Caco-2 (cell line): ENCODE measurements around the gene VPS26A. TPM values are rescaled to one million over a fixed set of nuclear protein-coding genes. Genes with fewer than 3 reads are reported as not detected.

Experiments
- BruUV-seq: library from RNA; stranded (reverse); fragments of 400-500 nt; replicated peaks from 2 replicates; lab custom pipeline; 2021; lab: Mats Ljungman, UMichigan
- CTCF ChIA-PET: fragments of 300-600 bp; sonication (Branson Sonifier 250); formaldehyde crosslinking; loops from one replicate; lab custom pipeline; 2022; ENCODE audit warnings: antibody characterized with exemption; lab: Charles Lee
- POLR2A ChIA-PET: fragments of 300-600 bp; sonication (Branson Sonifier 250); formaldehyde crosslinking; loops from one replicate; lab custom pipeline; 2022; ENCODE audit warnings: antibody characterized with exemption; lab: Charles Lee
- DNase-seq, 2 experiments: peaks; one replicate each; pipeline versions ENCODE4 v3.0.0 to v3.0.0-alpha.2; 2020 to 2022
- H3K27me3 ChIP-seq: replicated peaks from 2 replicates; pipeline ENCODE4 v1.6.0; 2011; ENCODE audit warnings: low read length; ENCODE audit not compliant: control insufficient read depth, insufficient read depth
- H3K36me3 ChIP-seq: 2 replicates; pipeline ENCODE4 v1.5.1; 2011; ENCODE audit warnings: low read length; ENCODE audit not compliant: control insufficient read depth, insufficient read depth
- H3K4me1 ChIP-seq: fragments of 250-450 bp; sonication (Bioruptor Pico); 2 replicates; pipeline ENCODE4 v1.5.1; 2020; ENCODE audit warnings: mild to moderate bottlenecking
- H3K4me3 ChIP-seq: 2 replicates; pipeline ENCODE4 v1.5.1; 2011; ENCODE audit warnings: low read depth, mild to moderate bottlenecking, control low read depth, low read length
- H3K9me3 ChIP-seq: fragments of 250-450 bp; sonication (Bioruptor Pico); 2 replicates; pipeline ENCODE4 v1.5.1; 2020; ENCODE audit warnings: mild to moderate bottlenecking, moderate library complexity
- H3K27ac Mint-ChIP-seq: one replicate; pipeline ENCODE4 v1.8.0; 2022; ENCODE audit warnings: mixed read lengths; ENCODE audit not compliant: unreplicated experiment
- H3K27me3 Mint-ChIP-seq: one replicate; pipeline ENCODE4 v1.8.0; 2022; ENCODE audit warnings: mixed read lengths; ENCODE audit not compliant: insufficient read depth, unreplicated experiment
- H3K36me3 Mint-ChIP-seq: one replicate; pipeline ENCODE4 v1.8.0; 2022; ENCODE audit warnings: mild to moderate bottlenecking, mixed read lengths; ENCODE audit not compliant: insufficient read depth, unreplicated experiment
- H3K4me1 Mint-ChIP-seq: one replicate; pipeline ENCODE4 v1.8.0; 2022; ENCODE audit warnings: low read depth, mixed read lengths; ENCODE audit not compliant: unreplicated experiment
- H3K4me3 Mint-ChIP-seq: one replicate; pipeline ENCODE4 v1.8.0; 2022; ENCODE audit warnings: mild to moderate bottlenecking, moderate library complexity, mixed read lengths; ENCODE audit not compliant: unreplicated experiment
- H3K9me3 Mint-ChIP-seq: one replicate; pipeline ENCODE4 v1.8.0; 2022; ENCODE audit warnings: mixed read lengths; ENCODE audit not compliant: unreplicated experiment
- intact Hi-C: fragments of 100-400 bp; cut with micrococcal nuclease; formaldehyde crosslinking; loops from one replicate; pipeline ENCODE4 v1.10.0; 2022; ENCODE audit not compliant: unreplicated experiment
- total RNA-seq: library from RNA; stranded (reverse); gene quantifications from 2 replicates; pipeline ENCODE4 v1.2.3, GENCODE V29; 2022
- TF ChIP-seq, protein P1 (sequence below), 2 experiments: fragments of 200-600 bp in 1 of 2; IDR thresholded peaks; 1 replicate in 1 of 2; 2 replicates in 1 of 2; pipeline versions ENCODE4 v1.5.1 to v1.8.0; 2011 to 2022; ENCODE audit warnings: antibody characterized with exemption in 1 of 2, control low read depth in 1 of 2, inconsistent platforms in 1 of 2, low read depth in 1 of 2, low read length in 1 of 2, mild to moderate bottlenecking in 1 of 2, moderate library complexity in 1 of 2; ENCODE audit not compliant: insufficient read depth in 1 of 2, severe bottlenecking in 1 of 2, unreplicated experiment in 1 of 2

VPS26A gene
- total RNA-seq, 1 experiment from 2014 or later = 143 TPM

DNA sequence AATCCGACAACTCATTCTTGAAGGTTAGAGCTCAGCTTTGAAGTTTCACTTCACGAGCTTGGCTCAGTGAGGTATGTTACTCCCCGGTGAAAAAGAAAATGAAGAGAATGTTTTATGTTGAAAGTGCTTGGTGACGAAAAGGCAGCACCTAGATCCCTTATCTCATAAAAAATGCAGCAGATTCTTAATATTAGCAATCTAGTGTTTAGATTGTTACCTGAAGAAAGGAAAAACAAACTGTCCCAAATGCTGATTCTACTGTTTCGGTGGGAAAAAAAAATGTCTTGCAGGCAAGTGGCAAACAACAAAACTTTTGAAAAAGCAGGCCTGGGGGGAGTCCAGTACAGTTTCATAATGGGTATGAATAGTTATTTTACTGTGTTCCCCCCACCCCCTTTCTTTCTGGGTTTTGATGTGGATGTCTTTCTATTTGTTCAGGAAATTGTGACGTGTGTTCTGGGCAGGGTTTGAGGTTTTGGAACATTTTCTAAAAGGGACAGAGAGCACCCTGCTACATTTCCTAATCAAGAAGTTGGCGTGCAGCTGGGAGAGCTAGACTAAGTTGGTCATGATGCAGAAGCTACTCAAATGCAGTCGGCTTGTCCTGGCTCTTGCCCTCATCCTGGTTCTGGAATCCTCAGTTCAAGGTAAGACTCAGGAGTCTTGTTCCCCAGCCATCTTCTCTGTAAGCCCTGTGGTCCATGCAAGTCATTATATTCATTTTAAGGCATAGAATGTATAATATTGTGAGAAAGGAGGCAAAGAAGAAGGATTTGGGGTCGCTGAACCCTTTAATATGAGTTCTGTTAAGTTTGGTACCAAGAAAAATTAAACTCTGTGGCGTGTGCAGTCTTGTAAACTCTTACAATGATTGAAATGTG is 36.1 kb upstream of the VPS26A start, which contains the start of gene SRGN:
Gene SRGN (plus strand): TSS at position 514 of the 881 bp plus-strand sequence. CDS start 55 bp downstream, at position 569.
- CTCF ChIA-PET = interaction anchor here (0.6 kb wide), 4 partner anchors 97 to 488 kb away, joined by 3 to 5 read pairs (median 3); no protein-coding TSS in a partner anchor
- H3K4me3 Mint-ChIP-seq = no peak within 1 kb of the TSS
- intact Hi-C loops = no loop called here

DNA sequence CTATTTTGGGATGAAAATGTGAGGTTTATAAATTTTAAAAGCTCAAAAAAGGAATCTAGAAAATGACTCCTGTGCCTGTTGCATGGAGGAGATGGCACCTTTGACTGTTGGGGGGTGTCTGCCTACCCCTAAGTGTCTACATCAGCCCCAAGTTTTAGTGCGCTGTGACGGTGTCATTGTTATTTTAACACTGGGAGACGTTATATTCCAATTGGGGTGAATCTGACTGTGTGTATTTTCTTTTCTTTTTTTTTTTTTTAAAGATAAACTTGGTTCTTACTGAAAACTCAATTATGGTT is 35.6 kb upstream of the VPS26A start:
- Mint-ChIP-seq H3K36me3 (no peaks in the 10 kb centered on the region), H3K27ac (no peak overlapping the region), H3K27me3 (peaks cover 16% of the 10 kb centered on the region), H3K4me3 (no peak overlapping the region), H3K9me3 (no peaks in the 10 kb centered on the region), H3K4me1 (peaks cover 4% of the 10 kb centered on the region)
- TF ChIP-seq, protein P1, sequence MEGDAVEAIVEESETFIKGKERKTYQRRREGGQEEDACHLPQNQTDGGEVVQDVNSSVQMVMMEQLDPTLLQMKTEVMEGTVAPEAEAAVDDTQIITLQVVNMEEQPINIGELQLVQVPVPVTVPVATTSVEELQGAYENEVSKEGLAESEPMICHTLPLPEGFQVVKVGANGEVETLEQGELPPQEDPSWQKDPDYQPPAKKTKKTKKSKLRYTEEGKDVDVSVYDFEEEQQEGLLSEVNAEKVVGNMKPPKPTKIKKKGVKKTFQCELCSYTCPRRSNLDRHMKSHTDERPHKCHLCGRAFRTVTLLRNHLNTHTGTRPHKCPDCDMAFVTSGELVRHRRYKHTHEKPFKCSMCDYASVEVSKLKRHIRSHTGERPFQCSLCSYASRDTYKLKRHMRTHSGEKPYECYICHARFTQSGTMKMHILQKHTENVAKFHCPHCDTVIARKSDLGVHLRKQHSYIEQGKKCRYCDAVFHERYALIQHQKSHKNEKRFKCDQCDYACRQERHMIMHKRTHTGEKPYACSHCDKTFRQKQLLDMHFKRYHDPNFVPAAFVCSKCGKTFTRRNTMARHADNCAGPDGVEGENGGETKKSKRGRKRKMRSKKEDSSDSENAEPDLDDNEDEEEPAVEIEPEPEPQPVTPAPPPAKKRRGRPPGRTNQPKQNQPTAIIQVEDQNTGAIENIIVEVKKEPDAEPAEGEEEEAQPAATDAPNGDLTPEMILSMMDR (IDR thresholded peaks at IDR 0.05; ENCODE audit: insufficient read depth in 1 of 2, low read depth in 1 of 2, low read length in 1 of 2, severe bottlenecking in 1 of 2, unreplicated experiment in 1 of 2) = no peak
- no TSS peak for BruUV-seq
- Histone ChIP-seq H3K27me3 (no peaks in the 10 kb centered on the region; the same call in 1 of the 2 replicates), H3K36me3 (no peaks in the 10 kb centered on the region), H3K9me3 (no peaks in the 10 kb centered on the region), H3K4me3 (no peak overlapping the region), H3K4me1 (no peaks in the 10 kb centered on the region)
- no peak for DNase-seq
- ChIA-PET POLR2A (no interaction called here), CTCF (interaction anchor here (0.6 kb wide), 1 partner anchor 164 kb away, joined by 3 read pairs; no protein-coding TSS in a partner anchor)
- intact Hi-C loops = no loop called here

More for the DNA sequence above, 36.1 kb upstream of the VPS26A start, which contains the start of gene SRGN:
- TF ChIP-seq, protein P1 (IDR thresholded peaks at IDR 0.05; ENCODE audit: insufficient read depth in 1 of 2, low read depth in 1 of 2, low read length in 1 of 2, severe bottlenecking in 1 of 2, unreplicated experiment in 1 of 2) = no peak
- POLR2A ChIA-PET = no interaction called here
- Mint-ChIP-seq H3K27me3 (peaks cover 13% of the 10 kb centered on the region), H3K4me1 (no peaks in the 10 kb centered on the region), H3K9me3 (no peaks in the 10 kb centered on the region), H3K36me3 (no peaks in the 10 kb centered on the region), H3K27ac (no peak within 1 kb of the TSS)
- Histone ChIP-seq H3K4me1 (no peaks in the 10 kb centered on the region), H3K36me3 (no peaks in the 10 kb centered on the region), H3K27me3 (no peaks in the 10 kb centered on the region; the same call in 1 of the 2 replicates), H3K4me3 (no peak within 1 kb of the TSS), H3K9me3 (no peaks in the 10 kb centered on the region)
- no peak for DNase-seq
- no TSS peak for BruUV-seq

DNA sequence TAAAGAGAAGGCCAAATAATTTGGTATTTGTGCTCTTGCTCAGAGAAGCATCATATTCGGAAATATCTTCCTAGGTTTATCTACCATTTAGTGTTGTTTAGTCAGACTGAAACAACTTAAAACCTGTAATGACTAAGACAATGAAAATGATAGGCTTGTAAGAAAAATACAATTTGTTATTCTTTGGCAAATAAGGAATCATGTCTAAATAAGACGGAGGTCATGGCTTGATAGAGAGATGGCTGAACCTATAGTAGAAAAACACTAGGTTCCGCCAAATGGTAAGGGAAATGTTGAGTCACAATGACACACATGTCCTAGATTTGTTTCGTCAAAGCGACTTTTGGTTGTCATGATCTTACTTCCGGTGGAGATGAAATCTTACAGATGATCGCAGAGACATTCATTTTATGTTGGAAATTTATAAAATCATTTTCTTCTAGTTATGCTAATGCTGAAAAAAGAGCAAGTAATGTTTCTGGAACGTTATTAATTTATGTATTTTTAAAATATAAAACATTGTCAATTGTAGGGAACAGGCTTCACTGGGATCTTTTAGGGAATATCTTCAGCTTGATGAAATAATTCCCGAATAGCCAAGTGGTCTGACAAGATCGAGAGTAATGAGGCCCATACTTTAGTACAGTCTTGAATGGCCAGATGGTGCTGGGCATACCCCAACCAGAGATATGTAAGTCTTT is 35.0 kb upstream of the VPS26A start:
- Mint-ChIP-seq H3K9me3 (no peaks in the 10 kb centered on the region), H3K27ac (no peak overlapping the region), H3K4me1 (peaks cover 7% of the 10 kb centered on the region), H3K36me3 (no peaks in the 10 kb centered on the region), H3K4me3 (no peak overlapping the region), H3K27me3 (peaks cover 16% of the 10 kb centered on the region)
- Histone ChIP-seq H3K9me3 (no peaks in the 10 kb centered on the region), H3K4me3 (no peak overlapping the region), H3K36me3 (no peaks in the 10 kb centered on the region), H3K27me3 (no peaks in the 10 kb centered on the region; the same call in 1 of the 2 replicates), H3K4me1 (no peaks in the 10 kb centered on the region)
- intact Hi-C loops = no loop called here
- no TSS peak for BruUV-seq
- CTCF ChIA-PET = interaction anchor here (0.6 kb wide), 1 partner anchor 164 kb away, joined by 3 read pairs; no protein-coding TSS in a partner anchor
- POLR2A ChIA-PET = no interaction called here
- no peak for DNase-seq
- TF ChIP-seq, protein P1 (IDR thresholded peaks at IDR 0.05; ENCODE audit: insufficient read depth in 1 of 2, low read depth in 1 of 2, low read length in 1 of 2, severe bottlenecking in 1 of 2, unreplicated experiment in 1 of 2) = no peak
